Chondrocyte (in vitro differentiated cells): ENCODE results near the gene ZNF775. TPM values are rescaled to one million over a fixed set of nuclear protein-coding genes. Genes with fewer than 3 reads are reported as not detected.
A peak's percentile ranks its signal among the peaks of the same experiment; 100 is the strongest.

Source experiments
- DNase-seq: peaks from one replicate; pipeline ENCODE4 v3.0.0; 2021; ENCODE audit warnings: mixed read lengths, low spot score
- H3K27ac Mint-ChIP-seq: one replicate; pipeline ENCODE4 v1.8.0; 2021; ENCODE audit warnings: mild to moderate bottlenecking, moderate library complexity, mixed read lengths; ENCODE audit not compliant: unreplicated experiment
- H3K27me3 Mint-ChIP-seq: 2 replicates; pipeline ENCODE4 v1.8.0; 2021; ENCODE audit warnings: low read depth, mixed read lengths
- H3K36me3 Mint-ChIP-seq: 2 replicates; pipeline ENCODE4 v1.8.0; 2021; ENCODE audit warnings: low read depth, mixed read lengths
- H3K4me1 Mint-ChIP-seq: 2 replicates; pipeline ENCODE4 v1.8.0; 2021; ENCODE audit warnings: low read depth, mild to moderate bottlenecking, mixed read lengths
- H3K4me3 Mint-ChIP-seq: one replicate; pipeline ENCODE4 v1.8.0; 2021; ENCODE audit warnings: mild to moderate bottlenecking, moderate library complexity, mixed read lengths; ENCODE audit not compliant: unreplicated experiment
- H3K9me3 Mint-ChIP-seq: 2 replicates; pipeline ENCODE4 v1.8.0; 2021; ENCODE audit warnings: low read depth, mixed read lengths
- CTCF ChIP-seq: fragments of 200-600 bp; sonication (generic); IDR thresholded peaks from 2 replicates; pipeline ENCODE4 v1.5.0; 2021; ENCODE audit warnings: antibody characterized with exemption, mild to moderate bottlenecking, moderate library complexity
- total RNA-seq: library from RNA; stranded (reverse); gene quantifications from 3 replicates; pipeline ENCODE4 v1.2.1, GENCODE V29; 2021

Gene ZNF775
- total RNA-seq, 1 donor from 2014 or later = 6.0 TPM

GRCh38 chr7:150410131-150410530, 31.0 kb downstream of the ZNF775 start:
- TF ChIP-seq CTCF = no peak
- no peaks in the 10 kb centered on the region for H3K27me3 Mint-ChIP-seq
- peaks cover 17% of the 10 kb centered on the region for H3K4me1 Mint-ChIP-seq
- no peaks in the 10 kb centered on the region for H3K9me3 Mint-ChIP-seq
- peak; percentile 65 for DNase-seq
- peaks cover 3% of the 10 kb centered on the region for H3K36me3 Mint-ChIP-seq
- H3K27ac Mint-ChIP-seq = no peak overlapping the region
- H3K4me3 Mint-ChIP-seq = no peak overlapping the region

GRCh38 chr7:150410680-150411346, 31.7 kb downstream of the ZNF775 start:
- Mint-ChIP-seq H3K27me3 (no peaks in the 10 kb centered on the region), H3K4me1 (peaks cover 13% of the 10 kb centered on the region), H3K36me3 (peaks cover 3% of the 10 kb centered on the region), H3K4me3 (no peak overlapping the region), H3K27ac (no peak overlapping the region), H3K9me3 (no peaks in the 10 kb centered on the region)
- peak; percentile 41 for DNase-seq
- no peak for TF ChIP-seq CTCF

- Mint-ChIP-seq H3K36me3 (peaks cover 3% of the 10 kb centered on the region), H3K4me1 (peaks cover 5% of the 10 kb centered on the region), H3K4me3 (no peak overlapping the region), H3K27ac (no peak overlapping the region), H3K9me3 (no peaks in the 10 kb centered on the region), H3K27me3 (no peaks in the 10 kb centered on the region)
- TF ChIP-seq CTCF = no peak
- peak; percentile 59 for DNase-seq
Observed at GRCh38 chr7:150411606-150412005, 32.5 kb downstream of the ZNF775 start.

GRCh38 chr7:150412016-150412415, 32.9 kb downstream of the ZNF775 start:
- Mint-ChIP-seq H3K4me1 (peaks cover 1% of the 10 kb centered on the region), H3K4me3 (no peak overlapping the region), H3K27me3 (no peaks in the 10 kb centered on the region), H3K36me3 (peaks cover 2% of the 10 kb centered on the region), H3K9me3 (no peaks in the 10 kb centered on the region), H3K27ac (no peak overlapping the region)
- TF ChIP-seq CTCF = no peak
- peak; percentile 82 for DNase-seq

GRCh38 chr7:150412518-150413488, 33.7 kb downstream of the ZNF775 start:
- H3K27me3 Mint-ChIP-seq = no peaks in the 10 kb centered on the region
- H3K9me3 Mint-ChIP-seq = no peaks in the 10 kb centered on the region
- DNase-seq = peak; percentile 82
- no peaks in the 10 kb centered on the region for H3K4me1 Mint-ChIP-seq
- H3K27ac Mint-ChIP-seq = no peak overlapping the region
- H3K4me3 Mint-ChIP-seq = no peak overlapping the region
- TF ChIP-seq CTCF = no peak
- H3K36me3 Mint-ChIP-seq = no peaks in the 10 kb centered on the region
